ENCODE results near the gene ANKRD33. TPM values are rescaled to one million over a fixed set of nuclear protein-coding genes. Genes with fewer than 3 reads are reported as not detected.
A peak's percentile ranks its signal among the peaks of the same experiment; 100 is the strongest.

The ANKRD33 gene
- total RNA-seq, 1 donor from 2014 or later, result not detected

GRCh38 chr12:51921017-51921725 lies 33.3 kb downstream of the ANKRD33 start:
- DNase-seq (ENCODE audit: low read depth, low spot score), result no peak
- H3K4me1 Mint-ChIP-seq, result peaks cover 18% of the 10 kb centered on the region
- H3K4me3 Mint-ChIP-seq, result no peak overlapping the region
- peaks cover 3% of the 10 kb centered on the region for H3K27me3 Mint-ChIP-seq (ENCODE audit: low read depth)
- no peak for TF ChIP-seq CTCF (conservative IDR thresholded peaks at IDR 0.05)
- H3K27ac Mint-ChIP-seq (ENCODE audit: unreplicated experiment), result no peak overlapping the region
- no peaks in the 10 kb centered on the region for H3K9me3 Mint-ChIP-seq
- H3K36me3 Mint-ChIP-seq (ENCODE audit: low read depth), result no peaks in the 10 kb centered on the region

GRCh38 chr12:51922146-51922545 lies 34.2 kb downstream of the ANKRD33 start:
- Mint-ChIP-seq H3K27me3 (ENCODE audit: low read depth) (peaks cover 3% of the 10 kb centered on the region), H3K36me3 (ENCODE audit: low read depth) (no peaks in the 10 kb centered on the region), H3K4me3 (no peak overlapping the region), H3K4me1 (peaks cover 18% of the 10 kb centered on the region), H3K27ac (ENCODE audit: unreplicated experiment) (no peak overlapping the region), H3K9me3 (no peaks in the 10 kb centered on the region)
- no peak for DNase-seq (ENCODE audit: low read depth, low spot score)
- no peak for TF ChIP-seq CTCF (conservative IDR thresholded peaks at IDR 0.05)

GRCh38 chr12:51922762-51923505 lies 35.0 kb downstream of the ANKRD33 start:
- no peak overlapping the region for H3K27ac Mint-ChIP-seq (ENCODE audit: unreplicated experiment)
- TF ChIP-seq CTCF (conservative IDR thresholded peaks at IDR 0.05), result no peak
- H3K36me3 Mint-ChIP-seq (ENCODE audit: low read depth), result no peaks in the 10 kb centered on the region
- DNase-seq (ENCODE audit: low read depth, low spot score), result no peak
- peaks cover 3% of the 10 kb centered on the region for H3K27me3 Mint-ChIP-seq (ENCODE audit: low read depth)
- H3K4me1 Mint-ChIP-seq, result peaks cover 15% of the 10 kb centered on the region
- no peak overlapping the region for H3K4me3 Mint-ChIP-seq
- H3K9me3 Mint-ChIP-seq, result no peaks in the 10 kb centered on the region

GRCh38 chr12:51923506-51924365 lies 35.8 kb downstream of the ANKRD33 start:
- H3K4me1 Mint-ChIP-seq, result peaks cover 11% of the 10 kb centered on the region
- no peak overlapping the region for H3K4me3 Mint-ChIP-seq
- peaks cover 3% of the 10 kb centered on the region for H3K27me3 Mint-ChIP-seq (ENCODE audit: low read depth)
- H3K27ac Mint-ChIP-seq (ENCODE audit: unreplicated experiment), result peak overlapping the region; percentile 57
- H3K9me3 Mint-ChIP-seq, result no peaks in the 10 kb centered on the region
- DNase-seq (ENCODE audit: low read depth, low spot score), result peak; percentile 54
- no peaks in the 10 kb centered on the region for H3K36me3 Mint-ChIP-seq (ENCODE audit: low read depth)
- TF ChIP-seq CTCF (conservative IDR thresholded peaks at IDR 0.05), result peak; percentile 79

- no peak overlapping the region for H3K27ac Mint-ChIP-seq (ENCODE audit: unreplicated experiment)
- no peak for DNase-seq (ENCODE audit: low read depth, low spot score)
- no peak for TF ChIP-seq CTCF (conservative IDR thresholded peaks at IDR 0.05)
- H3K4me1 Mint-ChIP-seq, result peaks cover 11% of the 10 kb centered on the region
- no peaks in the 10 kb centered on the region for H3K36me3 Mint-ChIP-seq (ENCODE audit: low read depth)
- no peak overlapping the region for H3K4me3 Mint-ChIP-seq
- peaks cover 3% of the 10 kb centered on the region for H3K27me3 Mint-ChIP-seq (ENCODE audit: low read depth)
- H3K9me3 Mint-ChIP-seq, result no peaks in the 10 kb centered on the region
Observed at GRCh38 chr12:51924551-51925319, 36.8 kb downstream of the ANKRD33 start.

Data from neural crest cell (in vitro differentiated cells).